Ovary (tissue), 9 donors: ENCODE data around the gene TPRA1. TPM values are rescaled to one million over a fixed set of nuclear protein-coding genes. Genes with fewer than 3 reads are reported as not detected.

Experiments
- DNase-seq, 5 donors: peaks; one replicate each; pipeline ENCODE4 v3.0.0-alpha.2; 2019 to 2020
- H3K27ac ChIP-seq, 2 donors: fragments of 200-600 bp; one replicate each; pipeline versions ENCODE4 v1.5.1 to v1.8.0; 2019 to 2022
- H3K27me3 ChIP-seq: fragments of 200-600 bp; one replicate; pipeline ENCODE4 v1.8.0; 2022
- H3K36me3 ChIP-seq: fragments of 200-600 bp; sonication (generic); one replicate; pipeline ENCODE4 v1.5.1; 2019
- H3K4me1 ChIP-seq: one replicate; pipeline ENCODE4 v1.8.1; 2013; ENCODE audit warnings: mild to moderate bottlenecking, moderate library complexity; ENCODE audit not compliant: insufficient read depth
- H3K4me3 ChIP-seq: fragments of 200-600 bp; sonication (generic); one replicate; pipeline ENCODE4 v1.5.1; 2017
- H3K9me3 ChIP-seq, 2 donors: fragments of 200-600 bp in 1 of 2; sonication (generic) in 1 of 2; one replicate each; pipeline versions ENCODE4 v1.5.1 to v1.8.1; 2013 to 2019; ENCODE audit warnings: mild to moderate bottlenecking in 1 of 2, moderate library complexity in 1 of 2
- CTCF ChIP-seq, 3 donors: fragments of 450-650 bp in 2 of 3; fragments of 200-600 bp in 1 of 3; IDR thresholded peaks; one replicate each; pipeline versions ENCODE4 v1.5.1 to v1.8.0; 2016 to 2022; ENCODE audit warnings: antibody characterized with exemption in 3 of 3, mild to moderate bottlenecking in 1 of 3
- EP300 ChIP-seq: sonication (generic); formaldehyde crosslinking; IDR thresholded peaks from one replicate; pipeline ENCODE4 v1.6.1; 2017; ENCODE audit warnings: antibody characterized with exemption
- POLR2A ChIP-seq: fragments of 450-650 bp; IDR thresholded peaks from one replicate; pipeline ENCODE4 v1.6.1; 2017; ENCODE audit warnings: antibody characterized with exemption, mild to moderate bottlenecking, moderate library complexity
- WGBS, 3 donors: extraction: QIAGEN DNeasy Blood & Tissue Kit in 1 of 3; methylation state at CpG; one replicate each; pipeline versions ENCODE4 v1.1.5 to v1.1.7; 2013 to 2017; 5-methylcytosine and 5-hydroxymethylcytosine counted together
- intact Hi-C, 4 donors: fragments of 100-400 bp; cut with DNase I; formaldehyde crosslinking; loops; one replicate each; pipeline versions ENCODE4 v1.11.0 to v1.15.1; 2022 to 2023
- polyA plus RNA-seq, 2 donors: library from polyadenylated mRNA; stranded (reverse); fragments of 200-250 nt in 1 of 2; fragments of 350-450 nt in 1 of 2; fragmentation: Illumina TruSeq in 1 of 2; extraction: RNeasy Lipid Tissue Mini Kit (QIAGEN cat#74804) in 1 of 2; gene quantifications; one replicate each; pipeline ENCODE4 v1.2.3, GENCODE V29; 2013 to 2014
- total RNA-seq, 7 donors: library from RNA; depleted of rRNA in 2 of 7; stranded (reverse); fragments of >200 nt in 2 of 7; fragmentation: NEBNext Ultra II Directional in 3 of 7; extraction: Animal tissue kit (Norgen Biotek cat#: 25700) in 3 of 7; gene quantifications; one replicate each; pipeline versions ENCODE4 v1.1.0 to v1.2.4, GENCODE V29; 2016 to 2023
- donor health status: DM: no; HTN: no; CAD: no; lungs with moderate emphysema.
- donor health status: DM: no; HTN: no; CAD: no.
- donor health status: Bipolar disorder and iron deficiency.
- donor health status: DM: yes; HTN: yes; CAD: no.
- donor health status: DM: no; HTN: no; CAD: no.
- donor health status: DM: yes; HTN: yes; CAD: no.

The TPRA1 gene
- total and polyA plus RNA-seq, 9 donors: 6.4 to 40.3 (median 36.6) TPM

- Histone ChIP-seq H3K4me3 (no peak overlapping the region), H3K36me3 (no peaks in the 10 kb centered on the region), H3K27me3 (no peaks in the 10 kb centered on the region), H3K9me3 (no peaks in the 10 kb centered on the region), H3K27ac (no peak overlapping the region), H3K4me1 (peaks cover 2% of the 10 kb centered on the region)
- DNase-seq: no peak
- intact Hi-C loops: loop anchor here in 1 of 4 donors (5.0 kb wide), 1 partner anchor 400 kb away; no protein-coding TSS in a partner anchor
- TF ChIP-seq POLR2A (no peak), EP300 (no peak), CTCF (IDR thresholded peaks at IDR 0.05) (no peak)
- WGBS, 3 donors: 86 to 91% (median 89%) methylated on average over 3 of the region's 3 CpGs
Measured at GRCh38 chr3:127572735-127573134, 17.8 kb downstream of the TPRA1 start.

GRCh38 chr3:127572186-127572585 is 18.3 kb downstream of the TPRA1 start:
- DNase-seq: no peak
- Histone ChIP-seq H3K9me3 (no peaks in the 10 kb centered on the region), H3K27me3 (no peaks in the 10 kb centered on the region), H3K4me1 (peaks cover 2% of the 10 kb centered on the region), H3K36me3 (no peaks in the 10 kb centered on the region), H3K27ac (no peak overlapping the region), H3K4me3 (no peak overlapping the region)
- TF ChIP-seq POLR2A (no peak), CTCF (IDR thresholded peaks at IDR 0.05) (no peak), EP300 (no peak)
- intact Hi-C loops: loop anchor here in 1 of 4 donors (5.0 kb wide), 1 partner anchor 400 kb away; no protein-coding TSS in a partner anchor
- 65 to 80% (median 77%) methylated on average over 6 of the region's 6 CpGs for WGBS, 3 donors

GRCh38 chr3:127570520-127570919 is 20.0 kb downstream of the TPRA1 start:
- no peak overlapping the region for H3K4me3 ChIP-seq
- peaks cover 2% of the 10 kb centered on the region for H3K4me1 ChIP-seq
- TF ChIP-seq EP300 (no peak), POLR2A (no peak), CTCF (IDR thresholded peaks at IDR 0.05) (no peak)
- no peak for DNase-seq
- no peak overlapping the region for H3K27ac ChIP-seq
- WGBS, 3 donors: 93 to 96% (median 94%) methylated on average over 7 of the region's 7 CpGs
- no peaks in the 10 kb centered on the region for H3K36me3 ChIP-seq
- intact Hi-C loops: loop anchor here in 1 of 4 donors (5.0 kb wide), 1 partner anchor 402 kb away; no protein-coding TSS in a partner anchor
- H3K27me3 ChIP-seq: no peaks in the 10 kb centered on the region
- no peaks in the 10 kb centered on the region for H3K9me3 ChIP-seq

GRCh38 chr3:127569160-127569559 is 21.4 kb downstream of the TPRA1 start:
- Histone ChIP-seq H3K27me3 (no peaks in the 10 kb centered on the region), H3K4me3 (no peak overlapping the region), H3K36me3 (no peaks in the 10 kb centered on the region), H3K4me1 (peaks cover 8% of the 10 kb centered on the region), H3K27ac (no peak overlapping the region), H3K9me3 (no peaks in the 10 kb centered on the region)
- DNase-seq: no peak
- intact Hi-C loops: no loop called here
- 71 to 81% (median 79%) methylated on average over 1 of the region's 1 CpG for WGBS, 3 donors
- TF ChIP-seq CTCF (IDR thresholded peaks at IDR 0.05): no peak
- no peak for TF ChIP-seq EP300
- no peak for TF ChIP-seq POLR2A
